Activated CD4-positive, alpha-beta T cell treated with anti-CD3 and anti-CD28 coated beads for 4 hours (primary cell): Measurements from ENCODE around the gene NECTIN2.
"Not testable (repeated sequence)": the region's sequence is repeated elsewhere in the genome, so short reads cannot be mapped to it uniquely, and the experiment has no call there.

Experiments
- DNase-seq, 2 donors: peaks; one replicate each; pipeline ENCODE4 v3.0.0-alpha.2; 2020

Gene NECTIN2

GRCh38 chr19:44887648-44888047 is 41.6 kb downstream of the NECTIN2 start:
- DNase-seq: no peak

- not testable (repeated sequence) for DNase-seq
Observed at GRCh38 chr19:44888335-44888734, 42.2 kb downstream of the NECTIN2 start.

GRCh38 chr19:44889830-44890365 is 43.8 kb downstream of the NECTIN2 start:
- no peak for DNase-seq

- no peak for DNase-seq
Observed at GRCh38 chr19:44890366-44891015, 44.4 kb downstream of the NECTIN2 start.

GRCh38 chr19:44891016-44891882 is 45.2 kb downstream of the NECTIN2 start, which contains the start of gene TOMM40:
TOMM40 (plus strand) TSS chr19:44891254; CDS start chr19:44891416, 162 bp downstream.
- DNase-seq: peak; percentile 100

GRCh38 chr19:44892932-44893331 is 46.8 kb downstream of the NECTIN2 start:
- no peak for DNase-seq

GRCh38 chr19:44893332-44894051 is 47.4 kb downstream of the NECTIN2 start:
- DNase-seq: no peak

- no peak for DNase-seq
Observed at GRCh38 chr19:44894052-44894400, 47.9 kb downstream of the NECTIN2 start.

GRCh38 chr19:44894946-44895345 is 48.8 kb downstream of the NECTIN2 start:
- no peak for DNase-seq

- DNase-seq: no peak
Observed at GRCh38 chr19:44897835-44898234, 51.7 kb downstream of the NECTIN2 start.

GRCh38 chr19:44900328-44901244 is 54.5 kb downstream of the NECTIN2 start:
- DNase-seq: no peak

GRCh38 chr19:44903216-44903601 is 57.1 kb downstream of the NECTIN2 start:
- no peak for DNase-seq

GRCh38 chr19:44903602-44904425 is 57.7 kb downstream of the NECTIN2 start:
- peak; percentile 56 to 74 for DNase-seq

- no peak for DNase-seq
Observed at GRCh38 chr19:44904426-44904994, 58.4 kb downstream of the NECTIN2 start.

- DNase-seq: no peak
Observed at GRCh38 chr19:44905437-44906160, 59.5 kb downstream of the NECTIN2 start, which contains the start of gene APOE. APOE (plus strand) TSS chr19:44905796; CDS start chr19:44906625, 829 bp downstream.

GRCh38 chr19:44907613-44908012 is 61.5 kb downstream of the NECTIN2 start:
- no peak for DNase-seq

GRCh38 chr19:44908074-44908835 is 62.2 kb downstream of the NECTIN2 start:
- no peak for DNase-seq

- no peak for DNase-seq
Observed at GRCh38 chr19:44908836-44909261, 62.8 kb downstream of the NECTIN2 start.

- no peak for DNase-seq
Observed at GRCh38 chr19:44909775-44910174, 63.7 kb downstream of the NECTIN2 start.
